ENCODE results near the gene C12orf60. TPM values are rescaled to one million over a fixed set of nuclear protein-coding genes. Genes with fewer than 3 reads are reported as not detected.

C12orf60 gene
- total RNA-seq, 4 donors from 2014 or later = 0.20 to 2.1 (median 0.89) TPM

- Histone ChIP-seq H3K4me3 (no peak overlapping the region), H3K9me3 (no peaks in the 10 kb centered on the region), H3K36me3 (no peaks in the 10 kb centered on the region), H3K4me1 (peaks cover 0 to 54% (median 9%) of the 10 kb centered on the region in 4 donors), H3K27me3 (no peaks in the 10 kb centered on the region), H3K27ac (no peak overlapping the region)
- DNase-seq (ENCODE audit: low spot score in 2 of 2) = no peak
- WGBS, 2 donors = 0 to 93% methylated on average over 1 of the region's 1 CpG
- TF ChIP-seq CTCF (IDR thresholded peaks at IDR 0.05) (no peak), EP300 (IDR thresholded peaks at IDR 0.05) (no peak), POLR2A (IDR thresholded peaks at IDR 0.05) (no peak)
Observed at GRCh38 chr12:14850929-14851663, 47.6 kb downstream of the C12orf60 start.

GRCh38 chr12:14852880-14853279, 49.4 kb downstream of the C12orf60 start:
- no peaks in the 10 kb centered on the region for H3K36me3 ChIP-seq
- H3K27me3 ChIP-seq = no peaks in the 10 kb centered on the region
- H3K27ac ChIP-seq = no peak overlapping the region
- H3K4me3 ChIP-seq = no peak overlapping the region
- DNase-seq (ENCODE audit: low spot score in 2 of 2) = no peak
- H3K4me1 ChIP-seq = peaks cover 0 to 37% (median 7%) of the 10 kb centered on the region in 4 donors
- no peaks in the 10 kb centered on the region for H3K9me3 ChIP-seq
- TF ChIP-seq CTCF (IDR thresholded peaks at IDR 0.05) = no peak
- no peak for TF ChIP-seq EP300 (IDR thresholded peaks at IDR 0.05)
- no peak for TF ChIP-seq POLR2A (IDR thresholded peaks at IDR 0.05)

- WGBS, 2 donors = 43 to 51% methylated on average over 3 of the region's 3 CpGs
- Histone ChIP-seq H3K36me3 (no peaks in the 10 kb centered on the region), H3K27me3 (no peaks in the 10 kb centered on the region), H3K4me3 (no peak overlapping the region), H3K9me3 (peaks cover 0 to under 1% (median 0%) of the 10 kb centered on the region in 4 donors), H3K27ac (peak overlapping the region in 1 of 4 donors; percentile 40), H3K4me1 (peaks cover 0 to 34% (median 7%) of the 10 kb centered on the region in 4 donors)
- no peak for DNase-seq (ENCODE audit: low spot score in 2 of 2)
- no peak for TF ChIP-seq EP300 (IDR thresholded peaks at IDR 0.05)
- TF ChIP-seq POLR2A (IDR thresholded peaks at IDR 0.05) = no peak
- no peak for TF ChIP-seq CTCF (IDR thresholded peaks at IDR 0.05)
Observed at GRCh38 chr12:14853961-14854360, 50.5 kb downstream of the C12orf60 start.

GRCh38 chr12:14854586-14855183, 51.2 kb downstream of the C12orf60 start:
- Histone ChIP-seq H3K4me3 (no peak overlapping the region), H3K27me3 (no peaks in the 10 kb centered on the region), H3K4me1 (peaks cover 0 to 27% (median 4%) of the 10 kb centered on the region in 4 donors), H3K27ac (peak overlapping the region in 2 of 4 donors; percentile 25 to 40), H3K9me3 (peaks cover 0 to 7% (median 3%) of the 10 kb centered on the region in 4 donors), H3K36me3 (no peaks in the 10 kb centered on the region)
- TF ChIP-seq POLR2A (IDR thresholded peaks at IDR 0.05) (no peak), EP300 (IDR thresholded peaks at IDR 0.05) (no peak), CTCF (IDR thresholded peaks at IDR 0.05) (no peak)
- DNase-seq (ENCODE audit: low spot score in 2 of 2) = no peak
- 19 to 34% methylated on average over 6 of the region's 6 CpGs for WGBS, 2 donors

GRCh38 chr12:14858513-14858912, 55.0 kb downstream of the C12orf60 start:
- no peak for TF ChIP-seq CTCF (IDR thresholded peaks at IDR 0.05)
- no peak for TF ChIP-seq EP300 (IDR thresholded peaks at IDR 0.05)
- TF ChIP-seq POLR2A (IDR thresholded peaks at IDR 0.05) = no peak
- no peaks in the 10 kb centered on the region for H3K36me3 ChIP-seq
- H3K27me3 ChIP-seq = no peaks in the 10 kb centered on the region
- peaks cover 0 to 17% (median 4%) of the 10 kb centered on the region in 4 donors for H3K4me1 ChIP-seq
- peaks cover 0 to 24% (median 6%) of the 10 kb centered on the region in 4 donors for H3K9me3 ChIP-seq
- no peak for DNase-seq (ENCODE audit: low spot score in 2 of 2)
- H3K4me3 ChIP-seq = no peak overlapping the region
- no peak overlapping the region for H3K27ac ChIP-seq
- 92 to 96% methylated on average over 1 of the region's 1 CpG for WGBS, 2 donors
